Cardiac fibroblast (primary cell): ENCODE measurements around the gene ZNF618.

Experiments used
- DNase-seq, 2 donors: peaks; one replicate each; pipeline versions ENCODE4 v3.0.0 to v3.0.0-alpha.2; 2010; ENCODE audit warnings: low read depth in 2 of 2
- H3K4me3 ChIP-seq, 2 donors: replicated peaks in 1 of 2; 1 replicate in 1 of 2; 2 replicates in 1 of 2; pipeline ENCODE4 v1.5.1; 2011; ENCODE audit warnings: low read depth in 2 of 2, low read length in 2 of 2, mild to moderate bottlenecking in 2 of 2, moderate library complexity in 1 of 2
- TF ChIP-seq, protein P1 (sequence below): IDR thresholded peaks from one replicate; pipeline ENCODE4 v1.5.1; 2011; ENCODE audit warnings: low read depth, mild to moderate bottlenecking, low read length, inconsistent platforms

The ZNF618 gene

DNA sequence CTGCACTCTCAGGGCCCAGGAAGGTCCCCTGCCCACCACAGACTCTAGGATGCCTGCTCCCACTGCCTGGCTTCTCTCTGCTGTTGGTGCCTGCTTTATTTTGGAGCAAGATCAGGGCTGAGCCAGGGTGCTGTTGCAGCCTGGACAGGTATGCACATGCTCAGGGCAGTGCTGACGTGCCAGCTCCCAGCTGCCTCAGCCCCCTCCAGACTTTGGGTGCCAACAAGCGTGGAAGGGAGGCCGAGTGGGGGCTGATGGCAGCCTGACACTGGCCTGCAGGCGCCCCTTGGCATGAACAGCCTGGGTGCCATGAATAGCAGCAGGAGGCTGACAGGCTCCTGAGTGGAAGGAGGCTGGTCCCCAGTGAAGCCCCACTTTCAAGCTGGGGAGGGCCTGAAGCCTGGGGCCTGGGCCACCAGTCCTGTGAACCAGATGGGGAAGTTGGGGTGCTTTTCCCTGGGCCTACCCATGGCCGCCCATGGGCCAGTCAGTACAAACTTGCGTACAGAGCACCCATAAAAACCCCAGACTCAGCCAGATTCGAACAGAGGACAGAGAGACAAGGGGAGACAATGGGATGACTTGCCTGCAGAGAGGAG, 195.2 kb downstream of the ZNF618 start:
- no peak overlapping the region for H3K4me3 ChIP-seq
- DNase-seq: no peak
- TF ChIP-seq, protein P1, sequence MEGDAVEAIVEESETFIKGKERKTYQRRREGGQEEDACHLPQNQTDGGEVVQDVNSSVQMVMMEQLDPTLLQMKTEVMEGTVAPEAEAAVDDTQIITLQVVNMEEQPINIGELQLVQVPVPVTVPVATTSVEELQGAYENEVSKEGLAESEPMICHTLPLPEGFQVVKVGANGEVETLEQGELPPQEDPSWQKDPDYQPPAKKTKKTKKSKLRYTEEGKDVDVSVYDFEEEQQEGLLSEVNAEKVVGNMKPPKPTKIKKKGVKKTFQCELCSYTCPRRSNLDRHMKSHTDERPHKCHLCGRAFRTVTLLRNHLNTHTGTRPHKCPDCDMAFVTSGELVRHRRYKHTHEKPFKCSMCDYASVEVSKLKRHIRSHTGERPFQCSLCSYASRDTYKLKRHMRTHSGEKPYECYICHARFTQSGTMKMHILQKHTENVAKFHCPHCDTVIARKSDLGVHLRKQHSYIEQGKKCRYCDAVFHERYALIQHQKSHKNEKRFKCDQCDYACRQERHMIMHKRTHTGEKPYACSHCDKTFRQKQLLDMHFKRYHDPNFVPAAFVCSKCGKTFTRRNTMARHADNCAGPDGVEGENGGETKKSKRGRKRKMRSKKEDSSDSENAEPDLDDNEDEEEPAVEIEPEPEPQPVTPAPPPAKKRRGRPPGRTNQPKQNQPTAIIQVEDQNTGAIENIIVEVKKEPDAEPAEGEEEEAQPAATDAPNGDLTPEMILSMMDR: no peak

DNA sequence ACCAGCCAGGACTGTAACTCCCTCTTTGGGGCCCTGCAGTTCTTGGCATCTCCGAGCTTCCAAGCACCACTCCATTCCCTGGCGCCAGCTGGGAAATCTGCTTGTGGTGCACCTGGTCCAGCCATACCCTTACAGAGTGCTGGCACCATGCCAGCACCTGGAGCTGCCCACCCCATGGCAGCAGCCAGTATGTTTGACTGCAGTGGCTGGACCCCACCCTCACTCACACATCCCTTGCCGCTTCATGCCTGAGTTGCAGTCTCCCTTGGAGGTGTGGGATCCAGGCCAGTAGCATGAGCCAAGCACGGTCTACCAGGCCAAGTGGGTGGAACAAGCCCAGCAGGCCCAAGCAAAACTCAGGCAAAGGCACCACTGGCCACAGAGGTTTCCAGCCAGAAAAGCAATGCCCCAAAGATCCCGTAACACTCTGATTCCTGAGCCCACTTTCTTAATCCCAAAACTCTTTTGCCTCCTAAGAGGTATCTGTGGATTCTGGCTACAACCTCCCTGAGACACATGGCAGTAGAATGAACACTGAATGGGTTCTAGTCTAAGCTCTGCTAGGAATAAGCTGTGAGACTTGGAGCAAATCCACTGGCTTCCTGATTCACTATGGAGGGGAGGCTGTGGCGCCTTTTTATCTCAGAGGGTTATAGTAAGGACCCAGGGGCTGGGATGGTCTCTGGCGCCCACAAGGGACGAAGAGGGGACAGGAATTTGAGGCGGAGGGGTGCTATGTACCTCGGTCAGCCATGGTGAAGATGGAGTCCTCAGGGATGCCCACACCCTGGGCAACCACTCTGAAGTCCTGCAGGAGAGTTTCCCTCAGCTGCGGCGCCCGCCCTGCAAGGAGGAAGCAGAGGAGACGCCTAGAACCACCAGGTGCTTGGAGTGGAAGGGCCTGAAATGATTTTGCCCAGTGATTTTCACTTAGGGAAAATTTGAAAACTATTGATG, 196.4 kb downstream of the ZNF618 start:
- TF ChIP-seq, protein P1: no peak
- DNase-seq: peak; percentile 9 to 70
- H3K4me3 ChIP-seq: no peak overlapping the region

DNA sequence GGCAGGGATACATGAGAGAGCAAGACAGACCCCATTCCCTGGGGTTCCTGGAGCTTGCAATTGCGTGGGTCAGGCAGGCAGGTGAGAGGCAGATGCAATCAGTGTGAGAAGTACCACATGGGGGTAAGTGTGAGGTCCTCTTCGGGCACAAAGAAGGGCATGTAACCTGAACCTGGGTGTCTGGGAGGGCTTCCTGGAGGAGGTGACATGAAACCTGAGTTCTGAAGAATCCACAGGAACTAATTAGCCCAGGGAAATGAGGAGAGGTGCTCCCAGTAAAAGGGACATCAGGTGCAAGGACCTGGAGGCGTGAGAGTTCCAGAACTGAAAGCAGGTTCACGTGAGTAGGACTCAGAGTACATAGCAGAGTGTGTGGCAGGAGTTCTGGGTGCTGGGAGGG, 199.5 kb downstream of the ZNF618 start:
- TF ChIP-seq, protein P1: no peak
- DNase-seq: no peak
- no peak overlapping the region for H3K4me3 ChIP-seq

DNA sequence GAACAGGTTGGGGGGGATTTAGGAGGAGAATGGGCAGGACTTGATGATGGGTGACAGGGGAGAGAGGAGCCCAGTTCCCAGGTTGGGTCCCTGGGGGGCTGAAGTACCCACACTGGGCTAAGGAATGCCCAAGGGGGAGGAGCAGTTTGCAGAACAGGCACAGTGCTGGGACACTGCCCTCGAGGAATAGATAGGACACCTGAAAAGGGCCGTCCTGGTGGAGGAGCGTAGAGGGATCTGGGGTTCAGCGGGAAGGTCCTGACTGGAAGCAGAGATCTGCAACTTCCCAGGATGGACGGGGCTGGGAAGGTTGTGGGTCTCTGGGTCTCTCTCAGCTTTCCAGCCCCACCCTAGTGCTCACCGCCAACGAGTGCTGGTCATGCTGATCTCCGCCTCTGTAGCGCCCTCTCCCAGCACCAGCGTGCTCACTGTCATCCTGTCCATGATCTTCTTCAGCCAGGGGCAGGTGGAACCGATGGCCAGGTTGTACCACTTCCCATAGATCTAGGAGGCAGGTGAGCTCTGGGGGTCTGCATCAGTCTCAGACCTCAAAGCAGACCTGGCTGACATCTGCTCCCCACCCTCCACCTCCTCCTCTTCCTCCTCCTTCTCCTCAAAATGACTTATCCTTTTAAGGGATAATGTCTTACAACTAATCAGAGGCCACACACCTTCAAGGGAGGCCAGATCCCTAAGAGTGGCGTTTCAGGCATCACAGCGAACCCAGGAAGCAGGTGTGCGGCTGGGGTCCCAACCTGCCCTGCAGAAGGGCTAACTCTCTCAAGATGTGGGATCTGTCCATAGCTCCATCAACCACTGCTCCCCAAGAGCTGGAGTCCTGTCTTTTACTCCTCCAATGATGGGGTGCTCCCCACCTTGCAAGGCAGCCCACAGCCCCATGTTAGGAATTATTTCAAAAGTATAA, 200.4 kb downstream of the ZNF618 start:
- TF ChIP-seq, protein P1: no peak
- no peak overlapping the region for H3K4me3 ChIP-seq
- no peak for DNase-seq

DNA sequence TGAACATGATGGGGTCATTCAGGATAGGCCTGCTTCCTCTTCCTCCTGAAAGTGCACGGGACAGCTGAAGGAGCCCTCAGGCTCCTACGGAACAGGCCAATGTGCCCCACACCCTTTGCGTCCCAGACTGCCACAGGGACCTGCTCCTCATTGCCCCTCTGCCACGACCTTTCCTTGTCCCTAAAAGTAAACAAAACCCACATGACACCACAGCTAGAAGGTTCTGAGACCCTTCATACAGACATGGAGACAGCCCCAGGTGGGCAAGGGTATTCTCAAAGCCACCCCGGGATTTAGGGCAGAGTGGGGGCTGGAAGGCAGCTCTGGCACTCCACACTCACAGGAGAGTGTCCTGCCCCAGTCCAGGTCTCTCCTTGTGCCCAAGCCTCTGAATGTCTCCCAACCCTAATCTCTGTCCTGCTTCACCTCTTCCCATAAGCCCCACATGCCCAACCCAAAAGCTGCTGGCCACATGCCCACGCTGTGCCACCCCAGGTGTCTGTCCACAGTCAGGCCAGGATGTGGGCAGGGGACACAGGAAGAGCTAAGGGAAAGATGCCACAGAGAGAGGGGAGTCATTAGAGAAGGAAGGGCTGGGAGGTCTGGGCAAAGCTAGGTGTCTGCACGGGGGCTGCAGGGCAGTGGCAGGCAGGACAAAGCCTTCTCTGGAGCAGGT, 201.2 kb downstream of the ZNF618 start:
- no peak overlapping the region for H3K4me3 ChIP-seq
- no peak for DNase-seq
- TF ChIP-seq, protein P1: no peak

DNA sequence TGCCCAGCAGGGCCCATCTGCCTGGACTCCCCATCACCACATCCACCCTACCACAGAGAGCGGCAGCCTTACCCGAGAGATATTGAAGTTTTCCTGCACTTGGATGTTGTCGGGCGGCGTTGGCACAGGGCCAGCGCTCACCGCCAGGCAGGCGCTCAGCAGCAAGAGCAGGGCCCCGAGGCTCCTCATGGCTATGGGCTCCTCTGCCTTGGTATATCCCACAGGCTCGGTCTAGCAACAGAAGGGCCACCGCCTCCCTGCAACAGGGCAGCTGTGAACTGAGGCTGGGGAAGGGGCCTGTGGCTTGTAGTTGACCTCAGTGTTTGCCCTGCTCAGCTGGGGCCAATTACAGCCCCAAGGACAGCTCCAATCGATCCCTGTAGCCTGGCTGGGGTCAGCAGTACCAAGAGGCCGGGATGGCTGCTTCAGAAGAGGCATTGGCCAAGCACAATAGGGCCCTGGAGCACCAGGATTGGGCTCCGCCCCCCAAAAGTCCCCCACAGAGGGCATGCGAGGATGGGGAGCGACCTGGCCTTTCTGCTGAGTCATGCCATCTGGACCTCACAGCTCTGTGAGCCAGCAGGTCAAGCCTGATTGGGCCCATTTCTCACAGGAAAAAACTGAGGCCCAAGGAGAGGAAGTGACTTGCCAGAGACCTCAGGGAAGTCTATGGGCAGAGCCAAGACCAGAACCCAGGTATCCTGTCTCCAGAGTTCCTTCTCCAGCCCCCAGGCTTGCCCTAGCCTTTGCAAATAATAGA, 202.1 kb downstream of the ZNF618 start, which contains the start of gene AMBP:
TSS of gene AMBP (minus strand) at position 280 of the 760 bp plus-strand sequence. CDS start at position 189, 91 bp downstream.
- no peak for DNase-seq
- TF ChIP-seq, protein P1: no peak
- H3K4me3 ChIP-seq: no peak within 1 kb of the TSS
